ENCODE measurements around the gene GUCD1.

Gene GUCD1

GRCh38 chr22:24513378-24514240 lies 41.3 kb downstream of the GUCD1 start:
- TF ChIP-seq MAX (IDR thresholded peaks at IDR 0.05; ENCODE audit: low read depth, low read length): no peak
- TF ChIP-seq, protein P1, sequence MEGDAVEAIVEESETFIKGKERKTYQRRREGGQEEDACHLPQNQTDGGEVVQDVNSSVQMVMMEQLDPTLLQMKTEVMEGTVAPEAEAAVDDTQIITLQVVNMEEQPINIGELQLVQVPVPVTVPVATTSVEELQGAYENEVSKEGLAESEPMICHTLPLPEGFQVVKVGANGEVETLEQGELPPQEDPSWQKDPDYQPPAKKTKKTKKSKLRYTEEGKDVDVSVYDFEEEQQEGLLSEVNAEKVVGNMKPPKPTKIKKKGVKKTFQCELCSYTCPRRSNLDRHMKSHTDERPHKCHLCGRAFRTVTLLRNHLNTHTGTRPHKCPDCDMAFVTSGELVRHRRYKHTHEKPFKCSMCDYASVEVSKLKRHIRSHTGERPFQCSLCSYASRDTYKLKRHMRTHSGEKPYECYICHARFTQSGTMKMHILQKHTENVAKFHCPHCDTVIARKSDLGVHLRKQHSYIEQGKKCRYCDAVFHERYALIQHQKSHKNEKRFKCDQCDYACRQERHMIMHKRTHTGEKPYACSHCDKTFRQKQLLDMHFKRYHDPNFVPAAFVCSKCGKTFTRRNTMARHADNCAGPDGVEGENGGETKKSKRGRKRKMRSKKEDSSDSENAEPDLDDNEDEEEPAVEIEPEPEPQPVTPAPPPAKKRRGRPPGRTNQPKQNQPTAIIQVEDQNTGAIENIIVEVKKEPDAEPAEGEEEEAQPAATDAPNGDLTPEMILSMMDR (IDR thresholded peaks at IDR 0.05; ENCODE audit: low read depth, low read length): no peak
- TF ChIP-seq POLR2A (IDR thresholded peaks at IDR 0.05; ENCODE audit: extremely low read depth, insufficient read length): no peak
- TF ChIP-seq MYC (IDR thresholded peaks at IDR 0.05; ENCODE audit: low read depth, low read length): no peak
- DNase-seq (ENCODE audit: low read depth): no peak
- no peak overlapping the region for H3K4me3 ChIP-seq (ENCODE audit: low read depth, low read length)

GRCh38 chr22:24512043-24512442 lies 42.9 kb downstream of the GUCD1 start:
- DNase-seq (ENCODE audit: low read depth): peak; percentile 87
- H3K4me3 ChIP-seq (ENCODE audit: low read depth, low read length): peak overlapping the region; percentile 28
- no peak for TF ChIP-seq MAX (IDR thresholded peaks at IDR 0.05; ENCODE audit: low read depth, low read length)
- TF ChIP-seq POLR2A (IDR thresholded peaks at IDR 0.05; ENCODE audit: extremely low read depth, insufficient read length): no peak
- TF ChIP-seq, protein P1 (IDR thresholded peaks at IDR 0.05; ENCODE audit: low read depth, low read length): no peak
- TF ChIP-seq MYC (IDR thresholded peaks at IDR 0.05; ENCODE audit: low read depth, low read length): no peak

GRCh38 chr22:24510637-24511625 lies 44.0 kb downstream of the GUCD1 start:
- DNase-seq (ENCODE audit: low read depth): peak; percentile 94
- H3K4me3 ChIP-seq (ENCODE audit: low read depth, low read length): peak overlapping the region; percentile 37
- TF ChIP-seq MYC (IDR thresholded peaks at IDR 0.05; ENCODE audit: low read depth, low read length): peak; percentile 30; the same call in 1 of the 2 replicates
- TF ChIP-seq, protein P1 (IDR thresholded peaks at IDR 0.05; ENCODE audit: low read depth, low read length): no peak
- 0 out of 2 replicates have a peak, but pooled peaks have one; percentile 12 for TF ChIP-seq MAX (IDR thresholded peaks at IDR 0.05; ENCODE audit: low read depth, low read length)
- TF ChIP-seq POLR2A (IDR thresholded peaks at IDR 0.05; ENCODE audit: extremely low read depth, insufficient read length): no peak

DNA sequence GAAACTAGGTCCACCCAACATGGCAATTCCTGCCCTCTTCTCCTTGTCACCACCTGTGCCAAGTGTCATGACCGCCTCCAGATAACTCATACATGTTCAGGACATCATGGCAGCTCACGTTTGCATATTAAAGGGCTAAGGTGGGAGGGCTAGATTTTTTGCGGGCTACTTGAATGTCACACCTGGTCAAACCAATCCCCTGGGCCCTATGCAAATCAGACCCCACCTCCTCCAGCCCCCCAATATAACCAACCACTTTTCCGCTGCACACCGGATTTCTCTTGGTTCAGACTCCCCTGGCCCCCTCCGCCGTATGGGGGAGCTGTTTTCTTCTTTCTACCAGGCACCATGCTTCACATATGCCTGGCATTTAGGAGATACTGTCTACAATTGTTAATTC lies 47.2 kb downstream of the GUCD1 start:
- no peak overlapping the region for H3K4me3 ChIP-seq (ENCODE audit: low read depth, low read length)
- DNase-seq (ENCODE audit: low read depth): no peak
- TF ChIP-seq, protein P1 (IDR thresholded peaks at IDR 0.05; ENCODE audit: low read depth, low read length): no peak
- TF ChIP-seq MAX (IDR thresholded peaks at IDR 0.05; ENCODE audit: low read depth, low read length) (no peak), POLR2A (IDR thresholded peaks at IDR 0.05; ENCODE audit: extremely low read depth, insufficient read length) (no peak), MYC (IDR thresholded peaks at IDR 0.05; ENCODE audit: low read depth, low read length) (no peak)

DNA sequence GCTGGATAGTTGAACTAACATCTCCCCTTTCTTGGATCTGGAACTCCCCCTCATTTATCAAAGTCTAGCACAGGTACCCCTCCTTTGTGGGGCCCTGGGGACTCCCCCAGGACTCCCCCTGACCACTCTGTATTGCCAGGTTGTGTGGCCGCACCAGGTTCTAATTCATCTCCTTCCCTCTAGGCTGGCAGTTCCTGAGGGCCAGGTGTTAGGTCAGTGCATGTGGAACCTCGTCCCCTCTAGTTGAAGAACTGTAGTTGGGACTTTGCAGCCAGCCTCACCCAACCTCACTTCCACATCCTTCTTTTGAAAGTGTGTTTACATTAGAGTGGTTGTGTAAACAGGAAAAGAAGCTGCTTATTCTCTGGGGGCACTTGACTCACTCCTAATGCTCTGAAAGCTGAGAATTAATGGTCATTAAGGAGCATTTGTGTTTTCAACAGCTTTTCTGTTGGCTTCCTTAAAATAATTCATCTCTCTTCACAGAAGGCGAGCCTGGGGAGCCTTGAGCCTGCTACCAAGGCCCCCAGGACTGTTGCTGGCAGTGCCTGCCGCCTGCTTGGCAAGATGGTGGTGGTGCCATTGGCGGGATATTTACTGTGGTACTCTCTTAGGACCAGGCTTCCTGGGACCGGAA lies 48.0 kb downstream of the GUCD1 start:
- H3K4me3 ChIP-seq (ENCODE audit: low read depth, low read length): no peak overlapping the region
- DNase-seq (ENCODE audit: low read depth): peak; percentile 83
- TF ChIP-seq, protein P1 (IDR thresholded peaks at IDR 0.05; ENCODE audit: low read depth, low read length): no peak
- TF ChIP-seq POLR2A (IDR thresholded peaks at IDR 0.05; ENCODE audit: extremely low read depth, insufficient read length) (no peak), MAX (IDR thresholded peaks at IDR 0.05; ENCODE audit: low read depth, low read length) (no peak), MYC (IDR thresholded peaks at IDR 0.05; ENCODE audit: low read depth, low read length) (no peak)

Data from NB4 (cell line).